Motor neuron (in vitro differentiated cells): Measurements from ENCODE around the gene CNIH3. TPM values are rescaled to one million over a fixed set of nuclear protein-coding genes. Genes with fewer than 3 reads are reported as not detected.

Experiments used
- ATAC-seq, 8 experiments: fragments of 200-7000 bp; cut with Tn5 transposase; replicated peaks in 6 of 8; 2 replicates each; pipeline ENCODE4 v1.8.0; 2021; ENCODE audit warnings: mild to moderate bottlenecking in 8 of 8, moderate library complexity in 8 of 8
- H3K27ac ChIP-seq, 2 donors: fragments of 250-450 bp; sonication (Bioruptor Pico); 2 replicates each; pipeline ENCODE4 v1.9.0; 2021; ENCODE audit warnings: antibody characterized with exemption in 2 of 2, mild to moderate bottlenecking in 2 of 2, moderate library complexity in 1 of 2
- H3K4me1 ChIP-seq, 2 donors: fragments of 250-450 bp; sonication (Bioruptor Pico); replicated peaks in 1 of 2; 2 replicates each; pipeline ENCODE4 v1.6.1; 2021; ENCODE audit warnings: antibody characterized with exemption in 2 of 2, mild to moderate bottlenecking in 2 of 2, moderate library complexity in 1 of 2
- H3K4me3 ChIP-seq, 5 donors: fragments of 250-450 bp; sonication (Bioruptor Pico); 2 replicates each; pipeline ENCODE4 v1.9.0; 2021; ENCODE audit warnings: antibody characterized with exemption in 5 of 5, mild to moderate bottlenecking in 5 of 5, moderate library complexity in 4 of 5
- WGBS, 10 experiments: fragments of 450-650 bp; shearing (Covaris generic); methylation state at CpG; one replicate each; pipeline ENCODE4 v1.0.0; 2022; 5-methylcytosine and 5-hydroxymethylcytosine counted together
- in situ Hi-C, 9 experiments: fragments of 400-800 bp; cut with MboI; loops; one replicate each; pipeline ENCODE4 v1.15.0; 2021; ENCODE audit warnings: low sequenced_read_pairs in 9 of 9, low pct_unique_long_range_greater_than_20kb in 2 of 9; ENCODE audit not compliant: unreplicated experiment in 9 of 9
- total RNA-seq, 8 experiments: library from RNA; unstranded; fragments of 300-600 nt; gene quantifications; 2 replicates each; pipeline versions ENCODE4 v1.2.3 to v1.2.4, GENCODE V29; 2022

Gene CNIH3
- total RNA-seq, 8 experiments from 2014 or later: 2.4 to 13.5 (median 8.8) TPM

DNA sequence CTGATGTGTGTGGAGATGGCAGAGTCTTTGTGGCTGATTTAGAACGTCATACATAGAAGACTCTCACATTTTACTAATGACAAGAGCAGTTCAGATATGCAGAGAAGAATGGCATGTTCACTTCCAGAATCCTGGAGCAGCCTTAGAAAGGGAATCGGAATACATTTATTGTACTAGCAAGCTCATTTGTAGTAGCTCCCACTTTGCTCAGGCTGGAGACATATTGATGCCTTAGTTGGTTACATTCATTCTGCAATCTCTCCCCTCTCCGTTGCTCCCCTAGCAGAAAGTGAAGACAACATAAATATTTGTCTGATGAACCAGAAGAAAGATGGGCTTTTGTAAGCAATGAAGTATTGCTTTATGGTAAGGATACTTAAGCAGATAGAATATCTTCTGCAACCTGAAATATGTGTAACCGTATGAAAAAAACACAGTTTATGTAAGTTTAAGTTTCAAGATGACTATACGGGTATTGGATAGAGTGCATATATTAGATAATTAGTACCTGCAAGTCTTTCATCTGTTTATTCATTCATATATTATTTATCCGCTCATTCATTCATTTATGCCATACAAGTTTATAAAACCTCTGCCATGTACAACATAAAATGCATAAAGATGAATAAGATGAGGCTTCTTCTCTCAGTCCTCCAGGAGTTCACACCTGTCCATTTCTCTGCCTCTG lies 135.7 kb downstream of the CNIH3 start:
- Histone ChIP-seq H3K4me3 (no peak overlapping the region), H3K27ac (no peak overlapping the region), H3K4me1 (peaks cover 0 to 13% of the 10 kb centered on the region in 2 donors)
- peak in 3 of 8 experiments; percentile 18 to 33 (median 31) for ATAC-seq
- in situ Hi-C loops: no loop called here
- WGBS, 10 experiments: 51 to 100% (median 87%) methylated on average over 3 to 6 of the region's 6 CpGs

DNA sequence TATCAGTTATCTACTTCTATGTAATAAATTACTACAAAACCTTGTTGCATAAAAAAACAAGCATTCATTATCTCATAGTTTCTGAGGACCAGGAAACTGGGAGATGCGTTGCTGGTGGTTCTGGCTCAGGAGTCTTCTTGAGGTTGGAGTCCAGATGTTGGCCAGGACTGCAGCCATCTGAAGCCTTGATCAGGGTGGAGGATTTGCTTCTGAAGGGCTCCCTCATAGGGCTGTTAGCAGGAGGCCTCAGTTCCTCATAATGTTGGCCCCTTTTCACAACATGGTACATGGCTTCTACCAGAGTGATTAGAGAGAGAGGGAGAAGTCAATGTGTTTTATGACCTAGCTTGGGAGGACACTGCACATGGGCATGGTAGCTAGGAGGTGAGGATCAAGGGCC lies 137.4 kb downstream of the CNIH3 start:
- no peak overlapping the region for H3K27ac ChIP-seq
- in situ Hi-C loops: no loop called here
- no peak for ATAC-seq
- H3K4me1 ChIP-seq: peaks cover 0 to 13% of the 10 kb centered on the region in 2 donors
- 71 to 100% (median 90%) methylated on average over 1 of the region's 1 CpG; no CpG with 5 or more reads in 7 of the 10 experiments for WGBS, 10 experiments
- H3K4me3 ChIP-seq: no peak overlapping the region

DNA sequence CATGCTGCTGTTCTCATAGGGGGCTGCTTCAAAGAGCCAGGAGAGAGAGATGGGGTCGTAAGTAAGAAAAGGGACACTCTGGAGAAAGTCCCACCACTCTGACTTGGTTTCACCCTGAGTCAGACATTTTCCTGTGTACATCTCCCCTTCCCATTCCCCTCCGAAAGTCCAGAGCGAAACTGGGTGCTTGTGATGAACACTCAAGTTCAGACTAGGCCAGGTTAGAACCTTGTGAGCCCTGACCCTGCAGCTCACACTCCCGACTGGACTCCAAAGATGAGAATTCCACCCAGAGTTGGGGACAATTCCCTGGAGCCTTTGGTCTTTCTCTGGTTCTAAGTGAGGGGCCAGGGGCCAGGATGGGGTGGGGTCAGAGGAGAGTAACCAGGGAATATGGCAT lies 139.5 kb downstream of the CNIH3 start:
- no peak overlapping the region for H3K4me3 ChIP-seq
- in situ Hi-C loops: no loop called here
- H3K4me1 ChIP-seq: peaks cover 0 to 13% of the 10 kb centered on the region in 2 donors
- no peak for ATAC-seq
- no peak overlapping the region for H3K27ac ChIP-seq
- WGBS, 10 experiments: 80 to 100% (median 89%) methylated on average over 1 to 4 of the region's 4 CpGs; no CpG with 5 or more reads in 4 of the 10 experiments

DNA sequence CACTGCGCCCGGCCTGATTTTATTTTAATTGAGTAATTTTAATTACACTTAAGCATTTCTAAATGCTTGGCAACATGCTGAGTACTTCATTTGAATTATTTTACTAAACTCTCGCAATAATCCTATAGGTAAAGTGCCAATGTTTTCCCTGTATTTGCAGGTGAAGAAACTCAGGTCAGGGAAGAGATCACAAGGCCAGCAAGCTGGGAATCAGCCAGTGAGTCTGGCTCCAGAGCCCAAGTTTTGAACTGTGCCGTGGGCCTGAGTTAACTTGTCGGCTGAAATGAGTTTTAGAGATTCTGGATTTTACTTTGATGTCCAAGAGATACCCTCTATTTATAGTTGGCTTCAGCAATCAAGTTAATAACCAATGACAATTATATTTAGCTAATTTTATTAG lies 141.4 kb downstream of the CNIH3 start:
- no peak for ATAC-seq
- WGBS, 10 experiments: 79 to 99% (median 90%) methylated on average over 1 to 5 of the region's 5 CpGs; no CpG with 5 or more reads in 2 of the 10 experiments

DNA sequence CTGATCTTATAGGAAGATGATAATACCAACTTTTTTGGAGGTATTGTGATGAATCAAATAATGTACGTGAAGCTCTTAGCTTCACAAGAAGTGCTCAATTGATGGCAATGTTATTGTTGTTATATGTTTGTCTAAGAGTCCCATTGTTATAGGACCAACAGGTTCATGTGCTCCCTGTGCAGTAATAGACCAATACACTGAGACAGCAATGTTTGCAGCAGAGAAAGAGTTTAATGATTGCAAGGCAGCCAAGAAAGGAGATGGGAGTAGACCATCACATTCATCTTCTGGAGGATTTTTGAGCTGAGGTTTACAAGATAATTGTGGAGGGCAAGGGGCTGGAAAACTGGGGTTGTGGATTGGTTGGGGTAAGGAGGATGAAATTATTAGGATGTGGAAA lies 143.0 kb downstream of the CNIH3 start:
- ATAC-seq: no peak

More for the DNA sequence above, 141.4 kb downstream of the CNIH3 start:
- Histone ChIP-seq H3K27ac (no peak overlapping the region), H3K4me3 (no peak overlapping the region), H3K4me1 (peaks cover 0 to 5% of the 10 kb centered on the region in 2 donors)
- in situ Hi-C loops: no loop called here

DNA sequence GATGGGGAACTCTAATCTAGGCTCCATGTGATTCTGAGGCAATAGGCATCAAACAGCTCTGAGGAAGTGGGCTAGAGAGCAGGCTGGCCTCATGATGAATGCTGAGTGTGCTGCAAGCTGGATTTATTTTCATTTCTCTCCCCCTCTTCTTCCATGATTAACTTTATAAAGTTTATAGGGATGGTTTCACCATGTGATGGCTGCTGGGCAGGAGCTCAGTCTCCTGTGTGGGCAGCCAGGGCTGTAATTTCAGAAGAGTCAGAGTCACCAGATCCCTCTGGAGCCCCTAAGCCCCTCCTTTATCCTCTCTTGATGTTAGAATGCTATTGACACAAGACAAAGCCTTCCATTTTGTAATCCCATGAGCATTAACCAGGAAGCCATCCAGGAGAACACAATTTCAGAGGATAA lies 143.6 kb downstream of the CNIH3 start:
- no peak overlapping the region for H3K4me3 ChIP-seq
- in situ Hi-C loops: no loop called here
- H3K27ac ChIP-seq: no peak overlapping the region
- peak in 1 of 8 experiments; percentile 22 for ATAC-seq
- H3K4me1 ChIP-seq: peaks cover 0 to under 1% of the 10 kb centered on the region in 2 donors

More for the DNA sequence above, 143.0 kb downstream of the CNIH3 start:
- Histone ChIP-seq H3K27ac (no peak overlapping the region), H3K4me3 (no peak overlapping the region), H3K4me1 (peaks cover 0 to 5% of the 10 kb centered on the region in 2 donors)
- in situ Hi-C loops: no loop called here
- 63 to 100% (median 96%) methylated on average over 1 of the region's 1 CpG; no CpG with 5 or more reads in 4 of the 10 experiments for WGBS, 10 experiments

DNA sequence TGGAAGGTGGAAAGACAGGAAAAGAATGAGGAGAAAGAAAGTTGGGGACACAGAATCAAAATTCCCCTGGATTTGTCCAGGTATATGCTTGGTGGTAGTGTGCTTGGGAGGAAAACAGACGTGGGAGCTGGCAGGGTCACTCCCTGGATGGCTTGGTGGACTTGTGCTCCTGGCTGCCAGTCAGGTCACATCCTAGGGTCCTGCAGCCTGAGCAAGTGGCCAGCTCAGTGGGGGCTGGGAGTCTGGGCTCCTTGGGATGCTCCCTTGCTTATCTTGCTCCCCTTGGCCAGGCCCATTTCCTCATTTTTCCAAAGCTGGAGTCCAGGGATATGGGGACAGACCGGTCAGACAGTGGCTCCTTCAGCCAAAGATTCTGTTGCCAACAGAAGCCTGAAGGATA lies 144.0 kb downstream of the CNIH3 start:
- no peaks in the 10 kb centered on the region for H3K4me1 ChIP-seq
- H3K27ac ChIP-seq: no peak overlapping the region
- ATAC-seq: no peak
- in situ Hi-C loops: no loop called here
- WGBS, 10 experiments: 50 to 80% (median 80%) methylated on average over 1 to 2 of the region's 2 CpGs; no CpG with 5 or more reads in 7 of the 10 experiments
- H3K4me3 ChIP-seq: no peak overlapping the region

DNA sequence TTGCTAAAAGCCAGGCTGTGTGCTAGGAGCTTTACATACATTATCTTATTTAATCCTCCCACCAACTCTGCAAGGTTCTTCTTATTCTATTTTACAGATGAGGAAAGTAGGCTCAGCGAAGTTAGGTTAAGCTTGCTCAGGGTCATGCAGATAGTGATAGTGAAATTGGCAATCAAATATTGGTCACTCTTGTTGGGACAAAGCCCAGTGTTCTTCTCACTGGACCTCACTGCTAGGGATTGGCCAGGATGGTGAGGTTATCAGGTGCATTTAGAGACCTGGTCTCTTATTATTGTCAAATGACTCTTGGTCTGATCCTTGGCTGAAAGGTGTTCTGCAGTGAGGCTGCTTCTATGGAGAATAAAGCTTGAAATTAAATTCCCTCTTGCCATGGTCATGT lies 145.1 kb downstream of the CNIH3 start:
- no peak for ATAC-seq
- H3K27ac ChIP-seq: no peak overlapping the region
- WGBS, 10 experiments: 70 to 100% (median 78%) methylated on average over 1 of the region's 1 CpG; no CpG with 5 or more reads in 5 of the 10 experiments
- in situ Hi-C loops: no loop called here
- H3K4me1 ChIP-seq: no peaks in the 10 kb centered on the region
- no peak overlapping the region for H3K4me3 ChIP-seq

DNA sequence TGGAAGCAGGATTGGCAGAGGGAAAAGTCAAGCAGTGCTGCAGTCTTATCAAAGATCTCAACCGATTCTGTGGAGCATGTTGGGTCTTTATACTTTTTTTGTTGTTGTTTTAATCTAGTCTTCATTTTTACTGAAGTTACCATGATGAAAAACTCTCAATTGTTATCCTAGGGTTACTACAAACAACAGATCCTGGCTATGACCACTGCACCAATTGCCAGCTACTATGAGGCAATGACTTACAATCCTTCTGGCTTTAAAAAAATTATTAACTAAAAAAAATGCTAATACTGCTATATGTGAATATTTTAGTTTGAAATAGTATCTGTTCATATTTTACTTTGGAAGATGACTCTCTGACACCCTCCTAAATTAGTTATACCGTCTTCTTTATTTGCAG lies 145.9 kb downstream of the CNIH3 start:
- no peak overlapping the region for H3K4me3 ChIP-seq
- 0 to 100% (median 71%) methylated on average over 1 to 2 of the region's 2 CpGs for WGBS, 10 experiments
- peaks cover 0 to 1% of the 10 kb centered on the region in 2 donors for H3K4me1 ChIP-seq
- ATAC-seq: no peak
- no peak overlapping the region for H3K27ac ChIP-seq
- in situ Hi-C loops: no loop called here

DNA sequence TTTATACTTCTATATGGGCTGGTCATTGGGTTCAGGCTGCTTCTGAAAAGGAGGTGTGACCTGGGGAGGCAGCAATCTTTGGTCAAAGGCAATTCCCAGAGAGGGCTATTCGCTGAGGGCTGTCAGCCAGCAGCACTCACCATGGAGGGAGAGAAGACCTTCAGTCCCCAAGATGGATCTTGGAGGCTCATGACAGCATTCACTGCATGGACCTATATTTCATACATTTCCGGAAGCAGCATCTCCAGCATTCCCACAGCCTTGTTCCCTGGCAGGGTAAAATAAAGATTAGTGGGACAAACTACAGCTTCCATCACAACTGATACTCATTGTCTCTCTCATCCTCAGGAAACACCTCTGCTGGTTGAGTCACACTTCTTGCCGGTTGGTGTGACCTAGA lies 146.6 kb downstream of the CNIH3 start:
- Histone ChIP-seq H3K4me1 (peaks cover 2 to 8% of the 10 kb centered on the region in 2 donors), H3K27ac (no peak overlapping the region), H3K4me3 (no peak overlapping the region)
- ATAC-seq: no peak
- in situ Hi-C loops: no loop called here
- WGBS, 10 experiments: 67 to 100% (median 98%) methylated on average over 1 to 3 of the region's 3 CpGs; no CpG with 5 or more reads in 4 of the 10 experiments

DNA sequence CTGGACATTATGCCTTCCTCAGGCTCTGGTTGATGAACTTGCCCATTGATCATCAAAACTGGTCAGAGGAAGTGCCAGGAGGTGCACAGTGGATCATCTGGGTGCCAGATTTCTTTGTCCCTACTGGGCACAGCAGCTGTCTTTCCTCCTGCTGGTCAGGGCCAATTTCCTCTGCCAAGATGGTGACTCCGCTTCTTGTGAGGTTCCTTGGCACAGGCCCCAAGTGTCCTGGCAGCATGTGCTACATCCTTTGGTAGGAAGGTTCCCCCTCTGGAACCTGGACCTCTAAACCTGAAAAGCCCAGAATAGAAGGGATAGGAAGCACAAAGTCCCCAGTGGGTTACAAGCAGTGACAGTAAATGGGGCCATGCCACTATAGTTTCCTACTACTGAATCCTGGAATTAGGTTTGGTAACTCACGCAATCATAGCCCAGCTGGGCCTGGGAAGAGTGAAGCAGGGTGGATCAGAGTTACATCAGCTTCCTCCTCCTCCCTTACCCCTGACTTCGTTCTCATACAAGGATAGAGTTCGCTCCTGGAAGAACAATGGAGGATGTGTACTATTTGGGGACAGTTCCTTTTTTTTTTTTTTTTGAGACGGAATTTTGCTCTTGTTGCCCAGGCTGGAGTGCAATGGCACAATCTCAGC lies 147.1 kb downstream of the CNIH3 start:
- no peak overlapping the region for H3K27ac ChIP-seq
- peaks cover 7 to 13% of the 10 kb centered on the region in 2 donors for H3K4me1 ChIP-seq
- in situ Hi-C loops: no loop called here
- 38 to 97% (median 89%) methylated on average over 1 to 5 of the region's 5 CpGs; no CpG with 5 or more reads in 3 of the 10 experiments for WGBS, 10 experiments
- ATAC-seq: no peak
- no peak overlapping the region for H3K4me3 ChIP-seq

DNA sequence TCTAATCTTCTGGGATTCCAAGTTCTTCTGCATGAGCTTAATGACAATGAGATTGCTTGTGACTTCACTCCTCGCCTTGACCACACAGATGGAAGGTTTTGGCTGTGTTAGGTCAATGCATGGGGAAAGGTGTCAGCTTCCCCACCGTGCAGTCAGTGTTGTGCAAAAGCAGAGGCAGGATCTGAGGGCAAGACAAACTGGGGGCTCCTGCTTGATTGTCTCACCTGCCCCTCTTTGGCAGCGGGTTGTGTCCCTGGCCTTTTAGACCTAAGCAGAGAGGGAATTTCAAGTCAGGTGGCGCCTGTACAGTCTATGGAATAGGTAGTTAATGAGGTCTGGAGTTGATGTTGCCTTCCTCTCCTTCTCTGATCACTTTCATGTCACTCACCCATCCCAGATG lies 150.1 kb downstream of the CNIH3 start:
- ATAC-seq: no peak
- H3K27ac ChIP-seq: no peak overlapping the region
- peaks cover 14 to 18% of the 10 kb centered on the region in 2 donors for H3K4me1 ChIP-seq
- 68 to 95% (median 76%) methylated on average over 2 to 4 of the region's 4 CpGs; no CpG with 5 or more reads in 3 of the 10 experiments for WGBS, 10 experiments
- H3K4me3 ChIP-seq: no peak overlapping the region
- in situ Hi-C loops: no loop called here

DNA sequence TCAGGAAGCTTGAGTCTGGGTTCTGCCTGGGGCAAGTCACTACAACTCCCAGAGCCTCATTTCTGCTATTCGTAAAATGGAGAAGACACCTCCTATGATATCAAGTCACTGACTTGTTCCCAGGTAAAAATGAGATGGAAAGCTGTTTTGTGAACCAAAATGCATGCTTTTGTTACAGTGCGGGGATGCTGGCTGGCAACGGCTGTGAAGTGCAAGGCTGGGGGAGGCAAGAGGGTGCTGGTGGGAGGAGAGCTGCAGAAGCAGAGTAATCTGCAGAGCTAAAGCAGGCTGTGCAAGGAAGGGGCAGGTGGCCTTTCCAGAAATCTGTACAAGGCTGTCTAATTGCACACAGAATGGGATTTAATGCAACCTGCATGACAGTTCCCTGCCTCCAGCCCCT lies 150.9 kb downstream of the CNIH3 start:
- Histone ChIP-seq H3K4me1 (peaks cover 14 to 18% of the 10 kb centered on the region in 2 donors), H3K4me3 (no peak overlapping the region), H3K27ac (no peak overlapping the region)
- ATAC-seq: peak in 1 of 8 experiments; percentile 25
- in situ Hi-C loops: no loop called here
- WGBS, 10 experiments: 60 to 100% (median 81%) methylated on average over 1 to 3 of the region's 3 CpGs; no CpG with 5 or more reads in 2 of the 10 experiments
